Esophagus squamous epithelium (tissue), 5 donors: ENCODE results near the gene SLC4A9. TPM values are rescaled to one million over a fixed set of nuclear protein-coding genes. Genes with fewer than 3 reads are reported as not detected.

Source experiments
- DNase-seq: peaks from one replicate; lab custom pipeline; 2025; lab: John Stamatoyannopoulos, UW
- H3K27ac ChIP-seq, 4 donors: fragments of 200-600 bp; sonication (generic); one replicate each; pipeline ENCODE4 v1.5.1; 2016 to 2019; ENCODE audit warnings: mild to moderate bottlenecking in 1 of 4
- H3K27me3 ChIP-seq, 4 donors: fragments of 200-600 bp; sonication (generic); 1 replicate in 3 of 4; 2 replicates in 1 of 4; pipeline versions ENCODE4 v1.5.1 to v1.6.0; 2017 to 2021; ENCODE audit warnings: antibody characterized with exemption in 1 of 4
- H3K36me3 ChIP-seq, 3 donors: fragments of 200-600 bp; sonication (generic); one replicate each; pipeline ENCODE4 v1.5.1; 2016 to 2019
- H3K4me1 ChIP-seq, 3 donors: fragments of 200-600 bp; sonication (generic); one replicate each; pipeline ENCODE4 v1.5.1; 2017 to 2019
- H3K4me3 ChIP-seq, 4 donors: fragments of 200-600 bp; sonication (generic); 1 replicate in 3 of 4; 2 replicates in 1 of 4; pipeline ENCODE4 v1.5.1; 2016 to 2019; ENCODE audit warnings: mild to moderate bottlenecking in 2 of 4, moderate library complexity in 1 of 4
- H3K9me3 ChIP-seq, 3 donors: fragments of 200-600 bp; sonication (generic); one replicate each; pipeline ENCODE4 v1.5.1; 2016 to 2019
- CTCF ChIP-seq, 6 experiments: fragments of 450-650 bp in 4 of 6; fragments of 200-600 bp in 2 of 6; sonication (generic) in 2 of 6; IDR thresholded peaks; one replicate each; pipeline ENCODE4 v1.5.1; 2016 to 2019; ENCODE audit warnings: antibody characterized with exemption in 6 of 6, mild to moderate bottlenecking in 4 of 6, moderate library complexity in 4 of 6
- POLR2A ChIP-seq, 4 donors: fragments of 450-650 bp; IDR thresholded peaks; one replicate each; pipeline ENCODE4 v1.6.1; 2017; ENCODE audit warnings: antibody characterized with exemption in 4 of 4, mild to moderate bottlenecking in 4 of 4, moderate library complexity in 3 of 4
- WGBS, 2 donors: methylation state at CpG; one replicate each; pipeline ENCODE4 v1.1.5; 2018; 5-methylcytosine and 5-hydroxymethylcytosine counted together
- intact Hi-C: fragments of 100-400 bp; cut with DNase I; formaldehyde crosslinking; loops from one replicate; pipeline ENCODE4 v1.15.0; 2022
- total RNA-seq, 4 donors: library from RNA; depleted of rRNA; stranded (reverse); fragments of >200 nt; gene quantifications; one replicate each; pipeline ENCODE4 v1.1.0, GENCODE V29; 2016
- donor health status: DM: yes; HTN: yes; CAD: no.

The SLC4A9 gene
- total RNA-seq, 4 donors from 2014 or later, result 0.04 to 1.2 TPM; not detected in 2

- 95% methylated on average over 6 of the region's 8 CpGs; no CpG with 5 or more reads in 1 of the 2 donors for WGBS, 2 donors
- no peak for DNase-seq
- no peak overlapping the region for H3K4me3 ChIP-seq
- H3K4me1 ChIP-seq, result peaks cover 5 to 49% (median 9%) of the 10 kb centered on the region in 3 donors
- H3K9me3 ChIP-seq, result no peaks in the 10 kb centered on the region
- TF ChIP-seq POLR2A (IDR thresholded peaks at IDR 0.05) (no peak), CTCF (IDR thresholded peaks at IDR 0.05) (peak in 2 of 6 experiments; percentile 43 to 49)
- intact Hi-C loops, result no loop called here
- no peaks in the 10 kb centered on the region for H3K36me3 ChIP-seq
- H3K27ac ChIP-seq, result peak overlapping the region in 2 of 4 donors; percentile 54 to 60
- no peaks in the 10 kb centered on the region for H3K27me3 ChIP-seq
Observed at GRCh38 chr5:140367256-140368013, 7.4 kb downstream of the SLC4A9 start.

- no peak for DNase-seq
- Histone ChIP-seq H3K27me3 (no peaks in the 10 kb centered on the region), H3K36me3 (no peaks in the 10 kb centered on the region), H3K4me3 (no peak overlapping the region), H3K9me3 (no peaks in the 10 kb centered on the region), H3K27ac (no peak overlapping the region), H3K4me1 (peaks cover 8 to 41% (median 9%) of the 10 kb centered on the region in 3 donors)
- 90% methylated on average over 3 of the region's 3 CpGs; no CpG with 5 or more reads in 1 of the 2 donors for WGBS, 2 donors
- TF ChIP-seq CTCF (IDR thresholded peaks at IDR 0.05) (no peak), POLR2A (IDR thresholded peaks at IDR 0.05) (no peak)
- intact Hi-C loops, result loop anchor here (10.0 kb wide), 1 partner anchor 263 kb away; the partner anchor contains the start of genes CD14 and TMCO6
Observed at GRCh38 chr5:140371356-140372151, 11.6 kb downstream of the SLC4A9 start.

- 13 to 14% methylated on average over 2 of the region's 2 CpGs for WGBS, 2 donors
- intact Hi-C loops, result loop anchor here (10.0 kb wide), 1 partner anchor 262 kb away; the partner anchor contains the start of genes CD14 and TMCO6
- Histone ChIP-seq H3K27me3 (no peaks in the 10 kb centered on the region), H3K9me3 (no peaks in the 10 kb centered on the region), H3K4me3 (no peak overlapping the region), H3K36me3 (no peaks in the 10 kb centered on the region), H3K27ac (peak overlapping the region in 1 of 4 donors; percentile 25), H3K4me1 (peaks cover 4 to 26% (median 8%) of the 10 kb centered on the region in 3 donors)
- TF ChIP-seq POLR2A (IDR thresholded peaks at IDR 0.05) (no peak), CTCF (IDR thresholded peaks at IDR 0.05) (peak; percentile 67 to 86 (median 74))
- DNase-seq, result no peak
Observed at GRCh38 chr5:140372971-140373487, 13.0 kb downstream of the SLC4A9 start.

- Histone ChIP-seq H3K27ac (no peak overlapping the region), H3K4me1 (no peaks in the 10 kb centered on the region), H3K9me3 (no peaks in the 10 kb centered on the region), H3K4me3 (no peak overlapping the region), H3K36me3 (no peaks in the 10 kb centered on the region), H3K27me3 (no peaks in the 10 kb centered on the region)
- intact Hi-C loops, result no loop called here
- 85 to 88% methylated on average over 4 of the region's 4 CpGs for WGBS, 2 donors
- no peak for TF ChIP-seq POLR2A (IDR thresholded peaks at IDR 0.05)
- no peak for TF ChIP-seq CTCF (IDR thresholded peaks at IDR 0.05)
- DNase-seq, result no peak
Observed at GRCh38 chr5:140381351-140381750, 21.4 kb downstream of the SLC4A9 start.
